ENCODE results near the gene SPX. TPM values are rescaled to one million over a fixed set of nuclear protein-coding genes. Genes with fewer than 3 reads are reported as not detected.

Gene SPX
- total RNA-seq, 4 donors from 2014 or later, result 0.67 to 2.4 (median 1.2) TPM; not detected in 1

DNA sequence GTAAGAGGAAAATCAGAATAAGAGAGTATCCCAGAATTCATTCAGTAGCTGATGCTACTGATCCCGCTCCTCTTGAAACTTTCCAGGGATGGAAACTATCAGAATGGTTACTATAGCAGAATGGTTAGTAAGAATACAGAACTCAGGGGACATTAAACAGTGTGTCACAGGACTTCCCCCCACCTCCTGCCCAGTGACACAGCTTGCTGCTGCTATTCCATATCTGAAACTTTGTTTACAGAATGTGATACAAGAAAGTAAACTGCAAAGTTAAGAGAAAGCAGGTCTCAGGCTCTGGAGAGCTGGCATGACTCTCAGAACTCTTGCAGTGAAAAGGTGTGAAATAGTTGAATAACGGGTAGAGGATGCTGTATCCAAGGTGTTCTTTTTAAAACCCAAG, 3.4 kb downstream of the SPX start:
- Histone ChIP-seq H3K4me3 (no peak overlapping the region), H3K9me3 (no peaks in the 10 kb centered on the region), H3K4me1 (no peaks in the 10 kb centered on the region), H3K27ac (no peak overlapping the region), H3K36me3 (no peaks in the 10 kb centered on the region), H3K27me3 (no peaks in the 10 kb centered on the region)
- TF ChIP-seq POLR2A (IDR thresholded peaks at IDR 0.05) (no peak), CTCF (IDR thresholded peaks at IDR 0.05) (no peak)
- no peak for DNase-seq
- intact Hi-C loops (cut with DNase I; ENCODE audit: low total_unique reads), result no loop called here

- TF ChIP-seq CTCF (IDR thresholded peaks at IDR 0.05) (no peak), POLR2A (IDR thresholded peaks at IDR 0.05) (no peak)
- no peak overlapping the region for H3K4me3 ChIP-seq
- no peak for DNase-seq
- H3K36me3 ChIP-seq, result no peaks in the 10 kb centered on the region
- H3K27ac ChIP-seq, result no peak overlapping the region
- no peaks in the 10 kb centered on the region for H3K9me3 ChIP-seq
- no peaks in the 10 kb centered on the region for H3K27me3 ChIP-seq
- intact Hi-C loops (cut with DNase I; ENCODE audit: low total_unique reads), result no loop called here
- H3K4me1 ChIP-seq, result no peaks in the 10 kb centered on the region
These were observed 12.1 kb downstream of the SPX start for GRCh38 chr12:21538061-21538653.

GRCh38 chr12:21539797-21540196, 13.7 kb downstream of the SPX start:
- no peak for TF ChIP-seq POLR2A (IDR thresholded peaks at IDR 0.05)
- no peak for TF ChIP-seq CTCF (IDR thresholded peaks at IDR 0.05)
- no peak overlapping the region for H3K4me3 ChIP-seq
- no peaks in the 10 kb centered on the region for H3K4me1 ChIP-seq
- no peak for DNase-seq
- no peak overlapping the region for H3K27ac ChIP-seq
- no peaks in the 10 kb centered on the region for H3K36me3 ChIP-seq
- no peaks in the 10 kb centered on the region for H3K27me3 ChIP-seq
- no peaks in the 10 kb centered on the region for H3K9me3 ChIP-seq
- intact Hi-C loops (cut with DNase I; ENCODE audit: low total_unique reads), result no loop called here

GRCh38 chr12:21541773-21542172, 15.7 kb downstream of the SPX start:
- Histone ChIP-seq H3K36me3 (no peaks in the 10 kb centered on the region), H3K4me1 (no peaks in the 10 kb centered on the region), H3K4me3 (no peak overlapping the region), H3K27ac (no peak overlapping the region), H3K27me3 (no peaks in the 10 kb centered on the region), H3K9me3 (no peaks in the 10 kb centered on the region)
- intact Hi-C loops (cut with DNase I; ENCODE audit: low total_unique reads), result no loop called here
- no peak for DNase-seq
- no peak for TF ChIP-seq POLR2A (IDR thresholded peaks at IDR 0.05)
- no peak for TF ChIP-seq CTCF (IDR thresholded peaks at IDR 0.05)

DNA sequence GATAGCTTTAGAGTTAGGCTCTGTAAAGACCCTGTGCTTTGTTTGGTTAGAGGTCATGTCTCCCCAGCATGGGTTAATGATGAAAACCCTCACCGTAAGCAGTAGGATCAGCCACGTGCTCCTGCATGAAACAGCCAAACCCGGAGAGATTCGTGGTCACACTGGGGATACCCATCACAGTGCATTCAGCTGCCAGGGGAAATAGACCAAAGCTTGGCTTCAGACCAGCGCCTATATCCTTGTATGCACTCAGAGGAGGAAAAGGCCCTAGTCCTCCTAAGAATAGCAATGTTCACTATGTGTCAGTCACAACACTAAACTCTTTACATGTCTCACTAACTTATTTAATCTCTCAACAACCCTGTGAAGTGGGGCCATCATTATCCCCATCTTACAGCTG, 16.3 kb downstream of the SPX start:
- H3K9me3 ChIP-seq, result no peaks in the 10 kb centered on the region
- intact Hi-C loops (cut with DNase I; ENCODE audit: low total_unique reads), result no loop called here
- TF ChIP-seq CTCF (IDR thresholded peaks at IDR 0.05), result no peak
- TF ChIP-seq POLR2A (IDR thresholded peaks at IDR 0.05), result no peak
- DNase-seq, result no peak
- H3K4me3 ChIP-seq, result no peak overlapping the region
- H3K4me1 ChIP-seq, result no peaks in the 10 kb centered on the region
- H3K27me3 ChIP-seq, result no peaks in the 10 kb centered on the region
- H3K36me3 ChIP-seq, result no peaks in the 10 kb centered on the region
- H3K27ac ChIP-seq, result no peak overlapping the region
